Neural progenitor cell (in vitro differentiated cells): ENCODE results near the gene HAT1.

Source experiments
- EZH2 ChIP-seq: fragments of 200-600 bp; sonication (generic); IDR thresholded peaks from 2 replicates; pipeline ENCODE4 v1.6.1; 2017; ENCODE audit warnings: antibody characterized with exemption, mild to moderate bottlenecking, moderate library complexity
- EZH2phosphoT487 ChIP-seq: fragments of 200-600 bp; sonication (generic); IDR thresholded peaks from 2 replicates; pipeline ENCODE4 v1.6.1; 2017; ENCODE audit warnings: antibody characterized with exemption
- TF ChIP-seq, protein P1 (sequence below): fragments of 200-600 bp; sonication (generic); IDR thresholded peaks from 2 replicates; pipeline ENCODE4 v1.5.1; 2017; ENCODE audit warnings: antibody characterized with exemption, mild to moderate bottlenecking

DNA sequence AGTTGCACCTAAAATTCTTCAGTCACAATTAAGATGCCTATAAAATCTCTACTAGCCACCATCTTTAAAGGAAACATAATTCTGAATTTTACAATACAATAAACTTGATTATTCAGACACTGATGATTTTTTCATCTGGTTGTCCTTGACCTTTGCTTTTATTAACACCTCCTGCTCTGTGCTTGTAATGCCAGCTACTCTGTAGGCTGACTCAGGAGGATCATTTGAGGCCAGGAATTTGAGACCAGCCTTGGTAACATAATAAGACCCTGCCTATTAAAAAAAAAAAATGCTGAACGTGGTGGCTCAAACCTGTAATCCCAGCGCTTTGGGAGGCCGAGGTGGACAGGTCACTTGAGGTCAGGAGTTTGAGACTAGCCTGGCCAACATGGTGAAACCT lies 38.3 kb downstream of the HAT1 start:
- TF ChIP-seq, protein P1, sequence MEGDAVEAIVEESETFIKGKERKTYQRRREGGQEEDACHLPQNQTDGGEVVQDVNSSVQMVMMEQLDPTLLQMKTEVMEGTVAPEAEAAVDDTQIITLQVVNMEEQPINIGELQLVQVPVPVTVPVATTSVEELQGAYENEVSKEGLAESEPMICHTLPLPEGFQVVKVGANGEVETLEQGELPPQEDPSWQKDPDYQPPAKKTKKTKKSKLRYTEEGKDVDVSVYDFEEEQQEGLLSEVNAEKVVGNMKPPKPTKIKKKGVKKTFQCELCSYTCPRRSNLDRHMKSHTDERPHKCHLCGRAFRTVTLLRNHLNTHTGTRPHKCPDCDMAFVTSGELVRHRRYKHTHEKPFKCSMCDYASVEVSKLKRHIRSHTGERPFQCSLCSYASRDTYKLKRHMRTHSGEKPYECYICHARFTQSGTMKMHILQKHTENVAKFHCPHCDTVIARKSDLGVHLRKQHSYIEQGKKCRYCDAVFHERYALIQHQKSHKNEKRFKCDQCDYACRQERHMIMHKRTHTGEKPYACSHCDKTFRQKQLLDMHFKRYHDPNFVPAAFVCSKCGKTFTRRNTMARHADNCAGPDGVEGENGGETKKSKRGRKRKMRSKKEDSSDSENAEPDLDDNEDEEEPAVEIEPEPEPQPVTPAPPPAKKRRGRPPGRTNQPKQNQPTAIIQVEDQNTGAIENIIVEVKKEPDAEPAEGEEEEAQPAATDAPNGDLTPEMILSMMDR = no peak
- TF ChIP-seq EZH2phosphoT487 = no peak
- no peak for TF ChIP-seq EZH2
